ENCODE results near the gene RPP21.
A peak's percentile ranks its signal among the peaks of the same experiment; 100 is the strongest.

RPP21 gene

GRCh38 chr6:30323806-30324205 is 21.1 kb upstream of the RPP21 start:
- H3K36me3 Mint-ChIP-seq (ENCODE audit: low read depth), result peaks cover 47% of the 10 kb centered on the region
- intact Hi-C loops (cut with micrococcal nuclease), result no loop called here
- H3K27ac Mint-ChIP-seq, result no peak overlapping the region
- H3K27me3 Mint-ChIP-seq, result no peaks in the 10 kb centered on the region
- peaks cover 54% of the 10 kb centered on the region for H3K4me1 Mint-ChIP-seq (ENCODE audit: low read depth)
- no peaks in the 10 kb centered on the region for H3K9me3 Mint-ChIP-seq
- H3K4me3 Mint-ChIP-seq, result no peak overlapping the region

GRCh38 chr6:30325150-30325872 is 19.6 kb upstream of the RPP21 start:
- Mint-ChIP-seq H3K27me3 (no peaks in the 10 kb centered on the region), H3K36me3 (ENCODE audit: low read depth) (peaks cover 52% of the 10 kb centered on the region), H3K4me3 (peak overlapping the region; percentile 86), H3K27ac (peak overlapping the region; percentile 99), H3K9me3 (no peaks in the 10 kb centered on the region), H3K4me1 (ENCODE audit: low read depth) (peaks cover 63% of the 10 kb centered on the region)
- intact Hi-C loops (cut with micrococcal nuclease), result no loop called here

- intact Hi-C loops (cut with micrococcal nuclease), result loop anchor here (2.0 kb wide), 1 partner anchor 113 kb away; the partner anchor contains the start of gene TRIM26
- Mint-ChIP-seq H3K9me3 (no peaks in the 10 kb centered on the region), H3K27ac (peak overlapping the region; percentile 99), H3K4me3 (peak overlapping the region; percentile 86), H3K27me3 (no peaks in the 10 kb centered on the region), H3K4me1 (ENCODE audit: low read depth) (peaks cover 57% of the 10 kb centered on the region), H3K36me3 (ENCODE audit: low read depth) (peaks cover 59% of the 10 kb centered on the region)
Observed at GRCh38 chr6:30325873-30326525, 19.0 kb upstream of the RPP21 start.

DNA sequence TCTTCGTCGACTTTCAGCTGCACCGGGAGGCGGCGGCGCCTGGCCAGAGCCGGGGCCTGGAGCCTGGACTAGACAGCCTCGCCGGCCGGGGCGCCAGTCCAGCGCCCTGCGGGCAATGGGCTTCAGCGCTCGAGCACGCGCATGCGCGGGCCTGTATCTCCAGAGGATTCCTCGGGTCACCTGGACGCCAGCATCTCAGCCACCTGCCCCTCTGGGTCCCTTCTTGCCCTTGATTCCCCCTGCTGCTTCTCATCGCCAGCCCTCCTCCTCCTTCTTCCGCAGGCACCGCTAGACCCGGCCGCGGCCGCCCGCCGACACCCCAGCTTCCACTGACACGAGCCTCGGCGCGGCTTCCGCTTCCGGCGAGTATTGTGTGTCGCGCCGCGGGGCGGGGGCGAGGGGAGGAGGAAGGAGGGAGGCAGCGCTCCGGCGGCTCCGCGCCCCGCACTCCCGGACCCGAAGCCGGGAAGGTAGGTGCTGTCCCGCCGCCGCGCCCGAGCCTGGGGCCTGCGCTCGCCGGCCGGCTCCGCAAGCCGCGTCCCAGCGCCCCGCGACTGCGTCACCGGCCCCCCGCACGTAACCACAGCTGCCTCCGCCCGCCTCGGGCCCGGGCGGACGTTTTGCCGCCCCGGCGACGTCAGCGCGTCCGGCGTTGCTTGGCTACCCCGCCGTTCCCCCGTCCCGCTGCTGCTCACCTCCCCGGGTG is 18.3 kb upstream of the RPP21 start, which contains the start of gene TRIM39:
Gene TRIM39 (plus strand): TSS at position 402 of the 706 bp plus-strand sequence. CDS start 2,391 bp downstream, outside the sequence.
- Mint-ChIP-seq H3K4me3 (peak within 1 kb of the TSS; percentile 86), H3K36me3 (ENCODE audit: low read depth) (peaks cover 65% of the 10 kb centered on the region), H3K9me3 (no peaks in the 10 kb centered on the region), H3K4me1 (ENCODE audit: low read depth) (peaks cover 52% of the 10 kb centered on the region), H3K27me3 (no peaks in the 10 kb centered on the region), H3K27ac (peak within 1 kb of the TSS; percentile 99)
- intact Hi-C loops (cut with micrococcal nuclease), result loop anchor here (1.0 to 2.0 kb wide), 2 partner anchors 67 to 114 kb away; partner anchors contain the start of gene TRIM26

DNA sequence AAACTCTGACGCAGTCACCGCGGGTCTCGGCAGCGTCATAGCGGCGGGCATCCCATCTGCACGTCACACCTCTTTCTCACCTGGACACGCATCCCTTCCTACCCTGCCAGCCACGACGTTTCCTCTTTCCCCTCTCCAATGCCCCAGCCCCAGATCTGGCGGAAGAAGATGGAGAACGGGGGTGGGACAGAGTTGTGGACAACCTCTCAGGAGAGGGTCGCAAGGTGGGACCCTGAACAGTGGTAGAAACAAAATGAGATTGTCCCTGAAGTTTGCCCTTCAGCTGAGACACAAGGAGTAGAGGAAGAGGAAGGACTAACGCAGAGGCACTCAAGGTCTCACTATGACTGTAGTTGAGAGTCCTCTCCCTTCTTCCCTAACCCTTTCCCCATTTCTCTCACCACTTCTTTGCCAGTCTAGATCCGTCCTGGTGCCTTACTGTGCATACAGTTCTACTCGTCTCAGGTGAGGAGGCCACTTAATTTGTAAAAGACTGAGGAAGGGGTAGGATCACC is 17.7 kb upstream of the RPP21 start:
- Mint-ChIP-seq H3K27me3 (no peaks in the 10 kb centered on the region), H3K27ac (peak overlapping the region; percentile 99), H3K4me3 (peak overlapping the region; percentile 86), H3K4me1 (ENCODE audit: low read depth) (peaks cover 48% of the 10 kb centered on the region), H3K36me3 (ENCODE audit: low read depth) (peaks cover 70% of the 10 kb centered on the region), H3K9me3 (no peaks in the 10 kb centered on the region)
- intact Hi-C loops (cut with micrococcal nuclease), result loop anchor here (1.0 to 2.0 kb wide), 2 partner anchors 68 to 114 kb away; partner anchors contain the start of gene TRIM26

DNA sequence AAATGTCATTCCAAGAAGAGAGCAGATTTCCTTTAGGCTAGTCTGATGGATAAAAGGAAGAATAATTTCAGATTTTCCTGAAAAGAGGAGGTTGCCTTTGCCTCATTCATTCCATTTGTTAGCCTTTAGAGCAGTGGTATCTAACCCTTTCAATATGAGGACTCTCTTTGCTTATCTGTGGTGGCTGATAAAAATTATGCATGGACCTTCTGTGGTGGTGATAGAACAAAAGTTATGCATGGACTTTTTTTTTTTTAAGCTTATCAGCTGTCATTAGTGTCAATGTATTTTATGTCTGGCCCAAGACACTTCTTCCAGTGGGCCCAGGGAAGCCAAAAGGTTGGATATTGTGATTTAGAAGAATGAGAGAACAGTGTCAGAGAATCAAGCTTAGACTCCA is 16.6 kb upstream of the RPP21 start:
- H3K36me3 Mint-ChIP-seq (ENCODE audit: low read depth), result peaks cover 75% of the 10 kb centered on the region
- H3K27me3 Mint-ChIP-seq, result no peaks in the 10 kb centered on the region
- no peaks in the 10 kb centered on the region for H3K9me3 Mint-ChIP-seq
- no peak overlapping the region for H3K4me3 Mint-ChIP-seq
- intact Hi-C loops (cut with micrococcal nuclease), result no loop called here
- peaks cover 37% of the 10 kb centered on the region for H3K4me1 Mint-ChIP-seq (ENCODE audit: low read depth)
- H3K27ac Mint-ChIP-seq, result no peak overlapping the region

- peaks cover 45% of the 10 kb centered on the region for H3K4me1 Mint-ChIP-seq (ENCODE audit: low read depth)
- H3K4me3 Mint-ChIP-seq, result no peak overlapping the region
- no peaks in the 10 kb centered on the region for H3K9me3 Mint-ChIP-seq
- H3K27me3 Mint-ChIP-seq, result no peaks in the 10 kb centered on the region
- intact Hi-C loops (cut with micrococcal nuclease), result no loop called here
- peaks cover 80% of the 10 kb centered on the region for H3K36me3 Mint-ChIP-seq (ENCODE audit: low read depth)
- peak overlapping the region; percentile 31 for H3K27ac Mint-ChIP-seq
Observed at GRCh38 chr6:30329331-30329730, 15.6 kb upstream of the RPP21 start.

GRCh38 chr6:30331981-30332380 is 13.0 kb upstream of the RPP21 start:
- no peaks in the 10 kb centered on the region for H3K9me3 Mint-ChIP-seq

DNA sequence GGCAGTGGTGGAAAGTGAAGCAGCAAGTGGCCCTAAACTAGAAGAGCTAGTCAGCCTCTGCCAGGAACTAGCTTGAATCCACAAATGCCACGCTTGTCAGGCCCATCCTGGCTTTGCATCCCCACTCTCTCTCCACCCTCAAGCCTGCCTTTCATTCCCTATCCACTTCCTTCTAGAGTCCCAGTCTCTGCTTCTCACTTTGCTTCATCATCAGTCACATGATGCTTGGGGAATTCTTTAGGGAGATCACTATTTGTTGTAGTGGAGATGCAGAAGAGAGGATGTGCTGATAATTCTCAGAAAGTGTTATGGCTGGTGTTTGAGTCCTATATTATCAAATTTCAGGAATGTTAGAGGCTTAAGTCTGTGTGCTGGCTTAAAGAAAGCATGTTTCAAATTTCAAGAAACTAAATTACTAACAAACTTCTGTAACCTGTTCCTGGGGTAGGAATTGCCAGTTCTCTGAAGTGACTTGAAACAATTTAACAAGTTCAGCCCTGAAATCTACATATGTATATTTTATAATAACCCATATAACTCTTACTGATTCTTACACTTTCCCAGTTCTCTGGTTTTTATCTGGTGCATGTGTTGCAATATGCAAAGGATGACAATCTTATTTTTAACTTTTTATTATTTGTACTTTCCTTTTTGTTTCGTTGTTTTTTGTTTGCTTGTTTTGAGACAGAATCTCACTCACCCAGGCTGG is 10.7 kb upstream of the RPP21 start:
- peaks cover 19% of the 10 kb centered on the region for H3K4me1 Mint-ChIP-seq (ENCODE audit: low read depth)
- H3K27ac Mint-ChIP-seq, result peak overlapping the region; percentile 47
- peaks cover 89% of the 10 kb centered on the region for H3K36me3 Mint-ChIP-seq (ENCODE audit: low read depth)
- H3K27me3 Mint-ChIP-seq, result no peaks in the 10 kb centered on the region
- intact Hi-C loops (cut with micrococcal nuclease), result no loop called here
- no peak overlapping the region for H3K4me3 Mint-ChIP-seq
- no peaks in the 10 kb centered on the region for H3K9me3 Mint-ChIP-seq

More at GRCh38 chr6:30331981-30332380, 13.0 kb upstream of the RPP21 start:
- no peak overlapping the region for H3K4me3 Mint-ChIP-seq
- no peak overlapping the region for H3K27ac Mint-ChIP-seq
- no peaks in the 10 kb centered on the region for H3K27me3 Mint-ChIP-seq
- intact Hi-C loops (cut with micrococcal nuclease), result no loop called here
- H3K36me3 Mint-ChIP-seq (ENCODE audit: low read depth), result peaks cover 82% of the 10 kb centered on the region
- H3K4me1 Mint-ChIP-seq (ENCODE audit: low read depth), result peaks cover 29% of the 10 kb centered on the region

DNA sequence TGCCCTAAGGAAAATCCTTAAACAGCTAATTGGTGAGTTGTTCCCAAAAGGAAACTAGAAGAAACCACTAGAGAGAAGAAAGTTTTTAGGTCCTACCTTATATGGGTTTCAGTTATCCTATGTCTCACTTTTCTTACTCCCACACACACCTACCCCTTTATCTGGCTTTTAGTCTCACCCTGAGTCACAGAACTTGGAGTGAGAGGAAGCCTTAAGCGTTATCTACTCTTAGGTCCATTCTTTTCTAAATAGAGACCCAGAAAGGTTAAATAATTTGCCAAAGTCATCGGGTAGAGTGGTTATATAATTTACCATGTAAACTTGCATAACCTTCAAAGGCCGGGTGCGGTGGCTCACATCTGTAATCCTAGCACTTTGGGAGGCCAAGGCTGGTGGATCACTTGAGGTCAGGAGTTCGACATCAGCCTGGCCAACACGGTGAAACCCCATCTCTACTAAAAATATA is 4.3 kb upstream of the RPP21 start:
- H3K36me3 Mint-ChIP-seq (ENCODE audit: low read depth), result peaks cover 69% of the 10 kb centered on the region
- no peaks in the 10 kb centered on the region for H3K9me3 Mint-ChIP-seq
- no peaks in the 10 kb centered on the region for H3K27me3 Mint-ChIP-seq
- peaks cover 6% of the 10 kb centered on the region for H3K4me1 Mint-ChIP-seq (ENCODE audit: low read depth)
- intact Hi-C loops (cut with micrococcal nuclease), result no loop called here
- H3K27ac Mint-ChIP-seq, result no peak overlapping the region
- no peak overlapping the region for H3K4me3 Mint-ChIP-seq

DNA sequence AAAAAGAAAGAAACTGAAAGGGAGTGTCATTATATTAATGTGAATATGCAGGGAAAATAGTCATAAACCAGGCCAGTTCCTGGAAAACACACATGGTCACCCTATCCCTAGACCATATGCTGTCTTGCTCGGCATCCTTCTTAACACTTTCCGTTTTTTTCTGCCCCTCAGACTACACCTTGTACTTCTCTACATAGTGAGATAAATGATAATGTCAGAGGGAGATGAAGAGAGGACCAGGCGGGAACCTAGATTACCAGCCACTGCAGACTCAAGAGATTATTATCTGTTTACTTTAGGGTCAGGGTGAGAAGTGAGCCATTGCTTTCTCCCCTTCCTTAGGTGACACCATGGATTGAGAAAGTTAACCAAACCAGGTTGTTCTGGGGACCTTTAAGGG is 3.7 kb upstream of the RPP21 start:
- H3K4me1 Mint-ChIP-seq (ENCODE audit: low read depth), result peaks cover 12% of the 10 kb centered on the region
- intact Hi-C loops (cut with micrococcal nuclease), result no loop called here
- no peak overlapping the region for H3K4me3 Mint-ChIP-seq
- peaks cover 67% of the 10 kb centered on the region for H3K36me3 Mint-ChIP-seq (ENCODE audit: low read depth)
- no peaks in the 10 kb centered on the region for H3K27me3 Mint-ChIP-seq
- H3K9me3 Mint-ChIP-seq, result no peaks in the 10 kb centered on the region
- no peak overlapping the region for H3K27ac Mint-ChIP-seq

GRCh38 chr6:30341728-30342127 is 3.2 kb upstream of the RPP21 start:
- H3K36me3 Mint-ChIP-seq (ENCODE audit: low read depth), result peaks cover 67% of the 10 kb centered on the region
- no peak overlapping the region for H3K27ac Mint-ChIP-seq
- no peak overlapping the region for H3K4me3 Mint-ChIP-seq
- H3K27me3 Mint-ChIP-seq, result no peaks in the 10 kb centered on the region
- peaks cover 17% of the 10 kb centered on the region for H3K4me1 Mint-ChIP-seq (ENCODE audit: low read depth)
- no peaks in the 10 kb centered on the region for H3K9me3 Mint-ChIP-seq
- intact Hi-C loops (cut with micrococcal nuclease), result no loop called here

GRCh38 chr6:30344191-30344867 is 627 bp upstream of the RPP21 start:
- peak overlapping the region; percentile 77 for H3K27ac Mint-ChIP-seq
- H3K36me3 Mint-ChIP-seq (ENCODE audit: low read depth), result peaks cover 50% of the 10 kb centered on the region
- intact Hi-C loops (cut with micrococcal nuclease), result no loop called here
- H3K4me1 Mint-ChIP-seq (ENCODE audit: low read depth), result peaks cover 22% of the 10 kb centered on the region
- H3K9me3 Mint-ChIP-seq, result no peaks in the 10 kb centered on the region
- H3K4me3 Mint-ChIP-seq, result peak overlapping the region; percentile 80
- peaks cover 7% of the 10 kb centered on the region for H3K27me3 Mint-ChIP-seq

Data from dendritic cell treated with granulocyte-macrophage colony-stimulating factor and Interleukin-4, amounts not matched to agents 40 ng/mL and 50 ng/mL, for 4 days (primary cell).